Type B pancreatic cell (in vitro differentiated cells): ENCODE measurements around the gene TESK2. TPM values are rescaled to one million over a fixed set of nuclear protein-coding genes. Genes with fewer than 3 reads are reported as not detected.

Source experiments
- DNase-seq: peaks from one replicate; pipeline ENCODE4 v3.0.0; 2021; ENCODE audit warnings: mixed read lengths; ENCODE audit not compliant: unreplicated experiment; ENCODE audit errors: extremely low spot score
- H3K27ac Mint-ChIP-seq: 2 replicates; pipeline ENCODE4 v1.8.0; 2021; ENCODE audit warnings: mild to moderate bottlenecking, mixed read lengths
- H3K27me3 Mint-ChIP-seq: 2 replicates; pipeline ENCODE4 v1.8.0; 2021; ENCODE audit warnings: mixed read lengths
- H3K36me3 Mint-ChIP-seq: 2 replicates; pipeline ENCODE4 v1.8.0; 2021; ENCODE audit warnings: mixed read lengths
- H3K4me1 Mint-ChIP-seq: one replicate; pipeline ENCODE4 v1.8.0; 2021; ENCODE audit warnings: mixed read lengths; ENCODE audit not compliant: unreplicated experiment
- H3K4me3 Mint-ChIP-seq: 2 replicates; pipeline ENCODE4 v1.8.0; 2021; ENCODE audit warnings: mild to moderate bottlenecking, mixed read lengths
- H3K9me3 Mint-ChIP-seq: 2 replicates; pipeline ENCODE4 v1.8.0; 2021; ENCODE audit warnings: mixed read lengths
- total RNA-seq: library from RNA; stranded (reverse); gene quantifications from 2 replicates; pipeline ENCODE4 v1.2.1, GENCODE V29; 2021; ENCODE audit warnings: low replicate concordance
- TF ChIP-seq, protein P1 (sequence below): fragments of 200-600 bp; sonication (generic); conservative IDR thresholded peaks from 2 replicates; pipeline ENCODE4 v1.5.0; 2021; ENCODE audit warnings: antibody characterized with exemption, mild to moderate bottlenecking

Gene TESK2
- total RNA-seq, 1 donor from 2014 or later: 6.7 TPM

DNA sequence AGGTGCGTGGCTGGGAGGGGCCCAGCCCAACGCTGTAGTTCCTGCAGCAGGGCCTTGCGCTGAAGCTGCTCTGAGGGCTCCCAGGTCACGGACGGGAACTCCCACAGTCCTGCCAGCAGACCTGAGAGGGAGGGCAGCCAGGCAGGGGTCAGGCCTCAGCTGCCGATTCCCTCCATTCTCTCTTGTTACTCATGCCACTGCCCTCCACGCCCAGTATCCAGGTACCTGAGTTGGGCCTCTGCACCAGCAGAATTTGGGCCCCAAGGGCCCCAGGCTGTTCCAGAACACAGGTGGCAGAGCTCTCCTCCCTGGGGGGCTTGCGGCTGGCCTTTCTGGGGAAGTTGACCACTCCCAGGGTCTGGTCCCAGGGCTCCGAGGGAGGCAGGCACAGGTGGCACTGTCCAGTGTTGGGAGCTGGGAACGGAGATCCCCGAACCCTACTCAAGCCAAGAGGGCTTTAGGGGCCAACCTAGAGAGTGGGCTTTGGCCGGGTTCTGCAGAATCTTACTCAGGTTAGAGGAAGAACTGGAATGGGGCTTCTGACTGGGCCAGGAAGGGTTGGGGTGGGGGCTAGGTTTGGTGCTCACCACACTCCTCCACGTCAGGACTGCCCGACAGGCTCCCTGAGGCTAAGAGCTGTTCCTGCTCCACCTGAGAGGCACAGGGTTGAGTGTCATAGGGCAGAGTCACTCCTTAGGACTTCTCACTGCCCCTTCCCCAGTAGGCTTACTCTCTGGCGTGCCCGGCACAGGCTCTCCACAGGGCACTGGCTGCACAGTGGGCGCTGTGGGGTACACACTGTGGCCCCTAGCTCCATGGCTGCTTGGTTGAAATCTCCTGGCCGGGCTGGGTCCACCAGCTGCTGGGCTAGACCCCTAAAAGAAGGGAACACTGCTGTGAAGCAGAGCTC lies 159.3 kb downstream of the TESK2 start:
- peaks cover 29% of the 10 kb centered on the region for H3K4me1 Mint-ChIP-seq
- no peak overlapping the region for H3K4me3 Mint-ChIP-seq
- TF ChIP-seq, protein P1, sequence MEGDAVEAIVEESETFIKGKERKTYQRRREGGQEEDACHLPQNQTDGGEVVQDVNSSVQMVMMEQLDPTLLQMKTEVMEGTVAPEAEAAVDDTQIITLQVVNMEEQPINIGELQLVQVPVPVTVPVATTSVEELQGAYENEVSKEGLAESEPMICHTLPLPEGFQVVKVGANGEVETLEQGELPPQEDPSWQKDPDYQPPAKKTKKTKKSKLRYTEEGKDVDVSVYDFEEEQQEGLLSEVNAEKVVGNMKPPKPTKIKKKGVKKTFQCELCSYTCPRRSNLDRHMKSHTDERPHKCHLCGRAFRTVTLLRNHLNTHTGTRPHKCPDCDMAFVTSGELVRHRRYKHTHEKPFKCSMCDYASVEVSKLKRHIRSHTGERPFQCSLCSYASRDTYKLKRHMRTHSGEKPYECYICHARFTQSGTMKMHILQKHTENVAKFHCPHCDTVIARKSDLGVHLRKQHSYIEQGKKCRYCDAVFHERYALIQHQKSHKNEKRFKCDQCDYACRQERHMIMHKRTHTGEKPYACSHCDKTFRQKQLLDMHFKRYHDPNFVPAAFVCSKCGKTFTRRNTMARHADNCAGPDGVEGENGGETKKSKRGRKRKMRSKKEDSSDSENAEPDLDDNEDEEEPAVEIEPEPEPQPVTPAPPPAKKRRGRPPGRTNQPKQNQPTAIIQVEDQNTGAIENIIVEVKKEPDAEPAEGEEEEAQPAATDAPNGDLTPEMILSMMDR: no peak
- H3K36me3 Mint-ChIP-seq: peaks cover 16% of the 10 kb centered on the region
- DNase-seq: no peak
- no peak overlapping the region for H3K27ac Mint-ChIP-seq
- H3K27me3 Mint-ChIP-seq: no peaks in the 10 kb centered on the region
- H3K9me3 Mint-ChIP-seq: no peaks in the 10 kb centered on the region

DNA sequence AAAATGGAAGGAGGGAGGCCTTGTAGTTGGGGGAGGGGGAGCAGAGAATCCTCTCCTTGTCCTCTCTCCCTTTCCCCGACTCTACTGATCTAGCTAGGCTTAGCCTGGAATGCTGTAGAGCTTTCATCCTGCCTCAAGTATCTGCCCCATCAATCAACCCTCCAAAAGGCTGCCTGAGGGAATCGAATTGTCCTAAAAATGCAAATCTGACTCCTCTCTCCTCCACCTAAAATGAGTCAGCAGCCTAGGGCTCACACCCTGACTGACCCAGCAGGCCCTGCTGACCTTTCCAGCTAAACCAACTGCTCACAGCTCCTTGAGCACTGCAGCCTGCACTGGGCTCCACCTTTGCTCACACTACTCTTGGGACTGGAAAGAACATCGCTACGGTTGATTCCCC lies 161.5 kb downstream of the TESK2 start:
- TF ChIP-seq, protein P1: no peak
- peaks cover 9% of the 10 kb centered on the region for H3K36me3 Mint-ChIP-seq
- H3K4me1 Mint-ChIP-seq: peaks cover 26% of the 10 kb centered on the region
- peak overlapping the region; percentile 30 for H3K27ac Mint-ChIP-seq
- H3K27me3 Mint-ChIP-seq: no peaks in the 10 kb centered on the region
- H3K9me3 Mint-ChIP-seq: no peaks in the 10 kb centered on the region
- H3K4me3 Mint-ChIP-seq: peak overlapping the region; percentile 72
- DNase-seq: no peak

DNA sequence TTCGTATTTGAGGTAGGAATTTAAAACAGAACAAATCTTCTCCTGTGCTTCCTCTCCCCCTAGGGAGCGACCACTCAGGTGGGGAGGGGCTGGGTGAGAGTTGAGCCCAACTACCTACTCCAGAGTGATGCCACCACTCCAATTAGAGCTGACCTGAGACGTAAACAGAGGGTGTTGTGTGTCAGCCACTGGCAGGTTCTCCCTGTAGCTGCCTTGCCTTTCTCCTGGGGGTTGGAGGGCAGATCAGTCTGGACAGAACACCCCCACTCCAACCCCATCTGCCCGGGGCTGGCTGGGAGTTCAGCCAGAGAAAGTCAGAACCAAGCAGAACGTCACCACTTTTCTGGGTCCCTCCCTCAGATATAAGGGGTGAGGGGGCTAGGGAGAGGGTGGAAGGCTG lies 162.3 kb downstream of the TESK2 start:
- H3K4me1 Mint-ChIP-seq: peaks cover 26% of the 10 kb centered on the region

DNA sequence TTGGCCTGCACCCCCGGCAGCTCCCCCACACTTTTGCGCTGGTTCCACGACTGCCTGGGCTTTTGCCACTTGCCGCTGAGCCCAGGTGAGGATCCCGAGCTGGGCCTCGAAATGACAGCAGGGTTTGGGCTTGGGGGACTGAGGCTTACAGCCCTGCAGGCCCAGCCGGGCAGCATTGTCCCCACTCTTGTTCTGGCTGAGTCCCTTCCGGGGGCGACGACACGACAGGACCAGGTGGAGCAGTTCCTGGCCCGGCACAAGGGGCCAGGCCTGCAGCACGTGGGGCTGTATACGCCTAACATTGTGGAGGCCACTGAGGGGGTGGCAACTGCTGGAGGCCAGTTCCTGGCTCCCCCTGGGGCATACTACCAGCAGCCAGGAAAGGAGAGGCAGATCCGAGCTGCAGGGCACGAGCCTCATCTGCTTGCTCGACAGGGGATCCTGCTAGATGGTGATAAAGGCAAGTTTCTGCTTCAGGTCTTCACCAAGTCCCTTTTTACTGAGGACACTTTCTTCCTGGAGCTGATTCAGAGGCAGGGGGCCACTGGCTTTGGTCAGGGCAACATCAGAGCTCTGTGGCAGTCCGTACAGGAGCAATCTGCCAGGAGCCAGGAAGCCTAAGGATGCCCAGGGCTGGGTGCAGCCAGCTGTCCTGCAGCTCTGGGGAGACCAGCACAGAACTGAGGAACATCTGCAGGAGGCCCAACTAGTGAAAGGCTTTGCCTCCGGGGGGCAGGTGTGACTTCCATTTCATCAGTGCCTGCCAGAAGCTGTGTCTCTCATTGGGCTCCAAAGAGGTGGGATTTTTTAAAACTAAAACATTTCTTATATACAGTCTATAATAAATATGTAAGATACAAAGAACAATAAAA lies 163.1 kb downstream of the TESK2 start:
- H3K4me1 Mint-ChIP-seq: peaks cover 26% of the 10 kb centered on the region

More for the DNA sequence above, 162.3 kb downstream of the TESK2 start:
- DNase-seq: no peak
- TF ChIP-seq, protein P1: no peak
- Mint-ChIP-seq H3K9me3 (no peaks in the 10 kb centered on the region), H3K36me3 (peaks cover 5% of the 10 kb centered on the region), H3K27me3 (no peaks in the 10 kb centered on the region), H3K4me3 (peak overlapping the region; percentile 70), H3K27ac (no peak overlapping the region)

More for the DNA sequence above, 163.1 kb downstream of the TESK2 start:
- Mint-ChIP-seq H3K27me3 (no peaks in the 10 kb centered on the region), H3K9me3 (no peaks in the 10 kb centered on the region), H3K4me3 (peak overlapping the region; percentile 70), H3K27ac (no peak overlapping the region), H3K36me3 (peaks cover 5% of the 10 kb centered on the region)
- TF ChIP-seq, protein P1: no peak
- no peak for DNase-seq
